ENCODE data around the gene NIBAN1.

GRCh38 chr1:184930645-184931044 lies 43.7 kb downstream of the NIBAN1 start:
- TF ChIP-seq CTCF (conservative IDR thresholded peaks at IDR 0.05; ENCODE audit: low read length) (no peak), EZH2phosphoT487 (IDR thresholded peaks at IDR 0.05; ENCODE audit: borderline replicate concordance) (peak; percentile 85)

Measured in Loucy (cell line).